Islet precursor cell (in vitro differentiated cells): ENCODE data around the gene TRIM29.
"Not testable (repeated sequence)": the region's sequence is repeated elsewhere in the genome, so short reads cannot be mapped to it uniquely, and the experiment has no call there.

Source experiments
- DNase-seq: peaks from one replicate; pipeline ENCODE4 v3.0.0-alpha.2; 2018

Gene TRIM29, protein sequence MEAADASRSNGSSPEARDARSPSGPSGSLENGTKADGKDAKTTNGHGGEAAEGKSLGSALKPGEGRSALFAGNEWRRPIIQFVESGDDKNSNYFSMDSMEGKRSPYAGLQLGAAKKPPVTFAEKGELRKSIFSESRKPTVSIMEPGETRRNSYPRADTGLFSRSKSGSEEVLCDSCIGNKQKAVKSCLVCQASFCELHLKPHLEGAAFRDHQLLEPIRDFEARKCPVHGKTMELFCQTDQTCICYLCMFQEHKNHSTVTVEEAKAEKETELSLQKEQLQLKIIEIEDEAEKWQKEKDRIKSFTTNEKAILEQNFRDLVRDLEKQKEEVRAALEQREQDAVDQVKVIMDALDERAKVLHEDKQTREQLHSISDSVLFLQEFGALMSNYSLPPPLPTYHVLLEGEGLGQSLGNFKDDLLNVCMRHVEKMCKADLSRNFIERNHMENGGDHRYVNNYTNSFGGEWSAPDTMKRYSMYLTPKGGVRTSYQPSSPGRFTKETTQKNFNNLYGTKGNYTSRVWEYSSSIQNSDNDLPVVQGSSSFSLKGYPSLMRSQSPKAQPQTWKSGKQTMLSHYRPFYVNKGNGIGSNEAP

DNA sequence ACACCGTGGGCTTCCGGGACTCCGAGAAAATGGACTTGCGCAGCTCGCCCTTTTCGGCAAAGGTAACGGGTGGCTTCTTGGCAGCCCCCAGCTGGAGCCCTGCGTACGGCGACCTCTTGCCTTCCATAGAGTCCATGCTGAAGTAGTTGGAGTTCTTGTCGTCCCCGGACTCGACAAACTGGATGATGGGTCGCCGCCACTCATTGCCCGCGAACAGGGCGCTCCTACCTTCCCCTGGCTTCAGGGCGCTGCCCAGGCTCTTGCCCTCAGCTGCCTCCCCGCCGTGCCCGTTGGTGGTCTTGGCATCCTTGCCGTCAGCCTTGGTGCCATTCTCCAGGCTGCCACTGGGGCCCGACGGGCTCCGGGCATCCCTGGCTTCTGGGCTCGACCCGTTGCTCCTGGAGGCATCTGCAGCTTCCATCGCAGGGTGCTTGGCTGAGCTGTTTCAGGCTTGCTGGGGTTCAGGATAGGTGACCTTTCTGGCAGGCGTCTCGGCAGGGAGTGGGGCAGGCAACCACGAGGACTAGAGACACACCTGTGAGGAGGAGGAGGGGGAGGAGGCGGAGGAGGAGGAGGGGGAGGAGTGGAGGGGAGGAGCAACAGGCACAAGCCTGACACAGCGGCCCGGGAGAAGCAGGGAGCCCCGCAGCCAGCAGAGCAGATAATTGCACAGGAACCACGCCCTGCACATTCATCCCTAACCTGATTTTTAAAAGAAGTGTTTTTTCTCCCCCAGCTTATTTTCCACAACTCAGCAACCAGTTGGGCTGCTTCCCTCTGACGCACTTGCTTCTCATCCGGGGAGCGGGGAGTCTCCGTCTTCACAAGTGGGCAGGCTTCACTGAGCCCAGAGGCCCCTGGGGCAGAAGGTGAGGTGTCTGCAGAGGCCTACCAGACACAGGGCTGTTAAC, at the start of gene TRIM29:
Gene TRIM29 (minus strand): TSS at position 503 of the 911 bp plus-strand sequence. CDS start 82 bp downstream, at position 421.
- peak; percentile 79 for DNase-seq

DNA sequence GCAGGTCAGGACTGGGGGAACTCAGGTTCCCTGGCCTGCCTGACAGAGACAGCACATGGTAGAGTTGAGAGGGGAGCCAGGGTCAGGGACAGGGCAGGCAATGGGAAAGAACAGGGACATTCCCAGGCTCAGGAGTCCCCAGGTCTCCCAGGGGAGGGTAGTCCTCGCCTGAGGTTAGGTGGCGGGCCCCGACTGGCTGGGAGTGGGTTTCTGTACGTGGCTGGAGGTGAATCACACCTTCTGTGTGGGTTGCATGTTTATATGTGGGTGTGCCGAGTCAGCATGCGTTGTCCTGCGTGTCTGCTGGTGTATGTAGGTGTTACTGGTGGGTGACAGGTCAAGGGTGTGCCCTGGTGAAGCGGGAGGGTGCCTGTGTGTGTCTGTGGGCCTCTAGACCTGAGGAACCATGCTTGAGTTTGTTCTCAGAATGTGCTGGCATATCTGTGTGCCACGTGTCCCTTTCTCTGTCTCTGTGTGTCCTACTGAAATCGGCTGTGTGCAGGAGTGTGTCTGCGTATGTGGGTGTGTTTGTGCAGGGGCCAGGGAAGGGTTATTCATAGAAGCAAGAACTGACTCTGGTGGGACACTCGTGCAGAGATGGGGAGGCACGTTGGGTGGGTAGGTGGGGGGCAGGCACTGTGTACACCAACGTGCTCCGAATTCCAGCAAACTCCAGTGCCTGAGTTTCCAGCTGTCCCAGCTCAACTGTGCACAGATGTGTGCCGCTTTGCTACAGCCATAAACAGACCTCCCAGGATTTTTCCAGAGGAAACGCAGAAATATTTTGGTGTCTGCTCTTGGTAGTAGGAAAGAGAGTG, 49.1 kb upstream of the TRIM29 start:
- DNase-seq: peak; percentile 53

DNA sequence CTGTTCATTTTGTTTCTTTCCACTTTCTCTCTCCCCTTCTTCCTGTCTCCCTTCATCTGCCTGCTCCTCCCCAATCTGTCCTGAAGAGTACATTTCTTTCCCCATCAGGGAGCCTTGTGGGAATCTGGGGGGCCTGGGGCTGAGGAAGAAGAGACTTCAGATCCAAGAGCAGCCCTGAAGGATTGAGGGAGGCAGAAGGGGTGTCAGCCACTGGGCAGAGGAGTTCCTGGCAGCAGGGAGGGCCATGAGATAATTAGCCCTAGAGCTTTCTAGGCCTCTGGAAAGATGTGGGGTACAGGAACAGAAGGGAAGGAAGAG, 48.5 kb upstream of the TRIM29 start:
- DNase-seq: no peak

DNA sequence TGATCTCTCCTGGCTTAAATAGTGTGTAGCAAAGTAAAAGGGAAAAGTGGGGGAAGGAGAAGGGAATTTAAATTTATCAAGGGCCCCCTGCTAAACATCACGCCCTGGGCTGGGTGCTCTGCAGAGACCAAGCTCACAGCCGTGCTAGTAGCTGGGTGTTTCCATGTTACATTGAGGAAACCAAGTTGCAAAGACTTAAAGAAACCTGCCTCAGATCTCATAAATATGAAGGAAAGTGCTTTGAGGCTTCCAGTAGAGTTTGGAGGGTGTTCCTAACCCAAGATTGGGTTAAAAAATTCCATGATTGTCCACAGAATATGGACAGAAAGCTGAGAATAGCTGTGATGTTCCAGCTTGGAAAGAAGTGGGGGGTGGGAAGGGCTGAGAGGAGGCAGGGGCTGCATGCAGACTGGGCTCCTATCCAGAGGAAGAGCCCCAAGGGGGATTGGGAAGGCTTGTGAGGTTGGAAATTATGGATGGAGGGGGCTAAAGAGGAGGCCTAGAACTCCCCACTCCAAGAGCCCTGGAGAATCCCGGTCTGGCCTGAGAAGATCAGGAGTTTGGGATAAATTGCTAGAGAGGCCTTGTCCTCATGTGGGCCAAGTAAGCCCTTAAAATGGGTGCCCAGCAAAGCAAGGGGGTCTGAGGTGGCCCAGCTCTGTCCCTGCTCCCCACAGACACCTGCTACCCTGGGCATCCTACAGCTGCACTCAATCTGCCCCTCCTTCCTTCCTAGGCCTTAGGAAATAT, 48.0 kb upstream of the TRIM29 start:
- peak; percentile 23 for DNase-seq

DNA sequence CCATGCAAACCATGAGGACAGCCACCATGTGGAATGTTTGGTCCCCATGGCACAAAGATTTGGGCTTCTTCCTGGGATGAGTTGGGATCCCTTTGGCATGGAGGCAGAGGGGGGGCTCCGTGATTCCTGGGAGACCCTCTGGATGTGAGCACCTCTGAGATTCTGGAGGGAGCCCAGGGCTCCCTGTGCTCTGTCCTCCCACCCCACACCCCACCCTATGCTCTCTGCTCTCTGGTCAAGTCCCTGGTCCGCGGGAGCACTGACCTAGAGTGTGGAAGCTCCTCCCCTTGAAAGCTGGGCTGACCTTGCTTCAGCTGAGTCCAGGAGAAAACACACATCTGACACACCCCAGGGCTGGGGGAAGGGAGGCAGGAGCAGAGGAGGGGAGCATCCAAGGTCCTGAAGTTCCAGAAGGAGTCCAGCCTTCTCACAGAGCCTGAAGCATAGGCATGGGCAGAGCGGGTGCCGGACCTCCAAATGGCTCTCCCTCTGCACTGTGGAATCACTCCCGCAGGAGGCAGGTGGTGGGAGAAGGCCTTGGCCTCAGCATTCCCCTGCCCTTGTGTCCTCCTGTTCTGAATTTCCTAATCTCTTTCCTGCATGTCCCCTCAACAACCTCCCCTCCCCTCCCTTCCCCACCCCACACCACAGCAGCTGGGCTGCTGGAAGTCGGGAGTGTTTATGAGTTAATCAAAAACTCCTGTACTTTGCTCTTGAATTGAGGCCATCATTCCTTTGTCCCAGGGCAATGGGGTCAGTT, 47.2 kb upstream of the TRIM29 start:
- DNase-seq: peak; percentile 71

- peak; percentile 45 for DNase-seq
Observed at GRCh38 chr11:120184371-120184945, 46.5 kb upstream of the TRIM29 start.

DNA sequence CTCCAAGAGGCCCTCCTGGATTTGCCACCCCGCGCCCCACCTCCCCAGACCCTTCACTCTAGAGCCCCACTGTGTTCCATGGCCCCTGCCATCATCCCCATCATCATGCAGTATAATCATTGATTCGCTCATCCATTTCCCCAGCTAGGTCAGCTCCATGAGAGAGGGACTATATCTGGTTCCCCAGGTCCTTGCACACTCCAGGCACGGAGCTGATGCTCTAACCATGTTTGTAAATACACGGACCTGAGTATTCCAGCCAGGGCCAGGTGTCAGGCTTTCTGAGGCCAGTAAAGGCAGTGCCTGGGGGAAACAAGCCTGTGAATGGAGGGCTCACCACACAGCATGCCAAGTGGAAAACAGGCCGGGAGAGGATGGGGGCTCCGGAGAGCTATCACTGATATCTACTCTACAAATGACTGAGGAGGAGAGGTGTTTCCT, 45.8 kb upstream of the TRIM29 start:
- peak; percentile 28 for DNase-seq

- peak; percentile 84 for DNase-seq
Observed at GRCh38 chr11:120182790-120183491, 45.0 kb upstream of the TRIM29 start.

DNA sequence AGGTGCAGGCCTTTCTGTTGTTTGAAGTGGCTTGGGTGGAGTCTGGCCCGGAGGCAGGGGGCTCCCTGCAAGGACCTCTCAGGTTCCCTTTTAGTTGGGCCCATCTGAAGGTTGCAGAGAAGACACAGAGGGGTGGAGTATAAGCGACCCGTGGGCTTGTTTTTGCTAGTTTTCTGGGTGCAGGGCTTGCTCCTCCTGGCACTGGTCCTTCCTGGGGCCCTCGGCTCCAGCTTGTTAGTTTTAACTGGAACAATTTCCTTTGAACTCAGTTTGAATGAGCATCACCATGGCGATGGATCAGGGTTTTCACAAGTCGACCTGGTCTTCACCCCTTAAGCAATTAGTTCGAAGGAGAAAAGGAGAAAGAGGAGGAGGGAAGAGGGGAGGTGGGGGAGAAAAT, 44.5 kb upstream of the TRIM29 start:
- DNase-seq: no peak

DNA sequence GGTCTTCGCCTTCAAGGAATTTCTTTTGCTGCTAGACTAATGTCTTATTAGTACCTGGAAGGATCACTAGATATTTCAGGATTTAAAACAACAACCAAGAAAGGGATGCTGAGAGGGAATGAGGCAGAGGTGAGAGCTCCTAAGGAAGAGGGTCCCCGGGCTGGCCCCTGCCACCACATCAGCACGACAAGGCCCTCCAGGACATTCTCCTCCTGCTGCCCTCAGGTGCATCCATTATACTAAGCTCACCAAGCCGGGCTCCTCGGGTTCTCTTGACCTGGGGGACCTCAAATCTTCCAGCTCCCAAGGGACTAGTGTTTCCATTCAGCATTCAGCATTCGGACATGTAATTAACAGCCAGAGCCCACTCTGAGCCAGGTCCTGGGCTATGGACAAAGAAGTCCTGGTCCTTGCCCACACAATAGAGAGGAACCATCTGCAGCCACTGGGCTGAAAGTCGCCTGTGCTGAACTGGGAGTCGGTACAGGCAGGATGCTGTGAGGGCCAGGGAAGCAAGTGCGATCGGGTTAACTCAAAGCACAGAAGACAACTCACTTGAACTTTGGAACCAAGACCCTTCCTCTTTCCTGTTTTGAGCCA, 43.6 kb upstream of the TRIM29 start:
- peak; percentile 32 for DNase-seq

- peak; percentile 88 for DNase-seq
Observed at GRCh38 chr11:120180551-120181232, 42.8 kb upstream of the TRIM29 start.

GRCh38 chr11:120180063-120180462, 42.1 kb upstream of the TRIM29 start:
- DNase-seq: not testable (repeated sequence)

- DNase-seq: peak; percentile 43
Observed at GRCh38 chr11:120179057-120179672, 41.3 kb upstream of the TRIM29 start.

DNA sequence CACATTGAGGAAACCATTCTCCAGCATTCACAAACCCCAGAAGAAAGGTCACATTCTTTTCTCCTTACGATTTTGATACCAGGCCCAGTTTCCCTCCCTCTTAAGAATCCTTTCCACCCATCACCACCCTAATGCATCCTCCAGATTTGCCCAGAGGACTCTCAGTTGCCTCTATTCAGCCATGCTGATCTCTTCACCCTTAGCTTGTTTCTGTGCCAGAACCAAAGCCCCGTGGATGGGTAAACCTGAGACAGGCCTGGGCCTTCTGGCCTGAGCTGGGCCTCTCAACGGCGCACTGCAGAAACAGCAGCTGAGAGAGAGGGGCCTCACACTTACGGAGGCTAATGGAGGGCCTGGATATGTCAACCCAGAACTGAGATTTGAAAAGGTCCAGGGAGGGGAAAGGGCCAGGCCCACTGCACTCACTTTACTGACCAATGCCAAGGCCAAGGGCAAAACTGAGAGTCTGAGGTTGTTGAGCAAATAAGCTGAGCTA, 40.7 kb upstream of the TRIM29 start:
- peak; percentile 39 for DNase-seq

DNA sequence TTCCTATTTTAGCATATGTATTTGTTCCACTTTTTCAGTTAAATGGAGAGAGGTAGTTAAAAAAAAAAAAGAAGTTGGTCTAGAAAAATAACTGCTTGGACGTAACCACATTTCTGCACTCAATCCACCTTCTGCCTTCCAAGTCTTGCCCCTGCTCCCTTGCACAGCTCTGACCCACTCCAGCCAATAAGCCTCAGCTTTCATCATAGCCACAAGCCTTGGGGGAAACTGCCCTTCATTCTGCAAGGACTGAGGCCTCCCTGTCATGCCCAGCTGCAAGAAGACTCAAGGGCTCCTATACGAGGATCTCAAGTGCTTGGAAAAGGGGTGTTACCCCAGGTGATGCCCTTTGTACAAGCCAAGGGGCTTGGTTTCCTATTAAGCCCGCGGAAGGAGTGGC, 37.0 kb upstream of the TRIM29 start:
- peak; percentile 28 for DNase-seq

GRCh38 chr11:120173807-120174206, 35.9 kb upstream of the TRIM29 start:
- no peak for DNase-seq

- peak; percentile 37 for DNase-seq
Observed at GRCh38 chr11:120173019-120173705, 35.2 kb upstream of the TRIM29 start.
